DMS 273 (cell line): ENCODE data around the gene PPARA.
A peak's percentile ranks its signal among the peaks of the same experiment; 100 is the strongest.
"Not testable (repeated sequence)": the region's sequence is repeated elsewhere in the genome, so short reads cannot be mapped to it uniquely, and the experiment has no call there.

Source experiments
- DNase-seq: peaks from one replicate; lab custom pipeline; 2025; ENCODE audit not compliant: unreplicated experiment; lab: John Stamatoyannopoulos, UW

PPARA gene

DNA sequence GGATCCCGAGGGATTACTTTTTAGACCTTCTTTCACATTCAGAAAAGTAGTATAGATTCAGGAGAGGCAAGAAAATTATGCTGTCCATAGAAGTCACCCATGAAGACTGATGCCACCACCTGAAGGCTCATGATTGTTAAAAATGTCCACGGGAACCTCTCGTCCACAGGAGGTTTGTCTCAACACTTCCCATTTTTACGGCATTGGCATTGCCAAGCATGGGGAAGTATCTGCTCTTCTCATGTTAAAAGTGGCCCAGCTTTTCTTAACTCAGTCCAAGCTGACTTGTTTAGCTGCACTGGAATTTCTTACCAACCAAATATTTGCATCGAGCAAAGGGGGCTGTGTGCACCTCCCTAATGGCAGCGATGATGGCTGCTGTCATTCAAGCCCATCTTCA lies 90.2 kb downstream of the PPARA start:
- no peak for DNase-seq

DNA sequence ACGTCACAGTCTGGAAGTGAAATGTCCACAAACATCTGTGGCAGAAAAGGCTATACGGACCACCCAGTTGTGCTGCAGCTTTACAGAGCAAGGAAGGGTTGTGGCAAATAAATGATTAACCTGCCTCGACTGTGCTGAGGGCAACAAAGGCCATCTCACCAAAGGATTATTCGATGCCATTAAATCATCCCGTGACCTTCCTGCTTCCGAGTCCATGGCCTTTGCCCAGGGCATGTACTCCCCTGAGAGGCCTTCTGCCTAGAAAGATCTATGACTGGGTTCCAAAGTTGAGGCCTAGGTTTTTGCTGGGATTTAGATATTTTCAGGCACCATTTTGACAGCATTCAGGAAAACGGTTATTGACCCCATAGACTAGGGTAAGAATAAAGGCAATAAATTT lies 90.6 kb downstream of the PPARA start:
- no peak for DNase-seq

DNA sequence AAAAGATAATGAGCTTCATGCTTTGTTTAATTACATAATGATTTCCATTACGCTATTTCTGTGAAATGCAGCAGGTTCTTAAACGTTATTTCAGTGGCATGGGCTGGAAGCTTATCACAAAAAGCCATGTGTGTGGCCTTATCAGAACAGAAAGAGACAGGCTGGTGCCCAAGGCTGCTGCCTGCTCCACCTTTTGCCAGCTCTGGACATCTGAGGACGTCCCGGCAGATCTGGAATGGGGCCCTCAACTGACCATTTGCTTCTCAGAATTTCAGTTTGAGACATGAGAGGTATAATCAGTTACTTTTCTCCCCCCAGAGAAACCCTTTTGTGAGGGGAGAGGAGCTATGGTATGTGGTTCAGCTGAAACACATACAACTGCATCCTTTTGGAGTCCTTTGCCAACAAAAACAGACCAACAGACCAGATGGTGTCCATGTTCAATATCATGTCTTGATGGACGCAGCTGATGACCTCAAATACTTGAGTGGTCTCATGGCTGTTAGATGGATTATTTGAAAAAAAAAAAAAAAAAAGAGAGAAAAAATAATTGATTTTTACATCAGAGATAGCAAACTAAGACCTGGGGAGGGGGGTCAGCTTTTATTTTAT lies 91.2 kb downstream of the PPARA start:
- DNase-seq: no peak

DNA sequence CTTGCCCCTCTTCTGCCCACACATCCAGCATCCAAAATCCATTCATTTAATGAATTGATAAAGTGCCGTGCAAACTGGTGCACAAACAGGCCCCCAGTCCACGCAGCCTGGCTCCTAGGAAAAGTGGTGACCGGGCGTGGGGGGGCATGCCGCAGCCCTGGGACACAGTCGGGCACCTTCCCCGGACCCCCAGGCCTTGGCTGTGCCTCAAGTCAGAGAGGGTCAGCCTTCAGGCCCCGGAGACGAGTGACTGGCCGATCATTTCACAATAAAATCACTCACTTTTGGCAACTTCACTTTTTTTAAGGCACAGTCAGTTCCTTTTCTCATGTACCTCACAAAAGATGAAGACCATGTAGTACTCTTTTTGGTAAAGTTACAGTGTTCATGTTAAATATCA lies 91.8 kb downstream of the PPARA start:
- DNase-seq: no peak

DNA sequence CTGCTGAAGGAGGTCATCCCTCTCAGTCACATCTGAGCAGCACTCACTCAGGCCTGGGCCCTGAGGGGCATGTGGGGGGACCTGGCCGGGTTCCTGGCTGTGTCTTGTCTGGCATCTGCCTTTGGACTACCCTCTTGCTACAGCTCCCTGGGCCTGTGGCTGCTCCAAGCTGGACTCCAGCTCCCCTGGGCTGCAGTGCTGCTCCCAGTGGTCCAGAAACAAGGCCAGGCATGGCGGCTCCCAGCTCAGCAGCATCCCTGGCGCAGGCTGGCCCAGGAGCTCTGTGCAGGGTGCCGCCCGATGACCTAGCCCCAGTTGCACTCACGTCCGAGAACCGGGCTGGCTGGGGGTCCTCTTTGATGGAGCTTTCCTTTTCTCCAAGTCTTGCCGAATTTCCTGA lies 94.4 kb downstream of the PPARA start:
- DNase-seq: no peak

DNA sequence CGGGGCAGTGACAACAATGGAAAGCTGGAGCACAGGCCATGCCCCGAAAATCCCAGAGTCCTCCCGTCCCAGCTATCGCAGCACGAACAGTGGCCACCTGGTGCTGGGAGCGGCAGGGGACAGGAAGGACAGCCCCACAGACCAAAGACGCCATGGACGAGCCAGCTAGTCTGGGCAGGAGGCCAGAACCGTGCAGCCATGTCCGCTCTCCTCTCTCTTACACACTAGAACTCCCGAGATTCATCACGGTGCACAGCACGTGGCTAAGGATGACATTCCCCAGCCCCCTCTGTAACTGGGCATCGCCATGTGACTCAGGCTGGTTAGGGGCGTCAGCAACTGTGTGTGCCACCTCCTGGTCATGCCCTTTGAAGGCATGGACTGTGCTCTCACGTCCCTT lies 95.2 kb downstream of the PPARA start:
- no peak for DNase-seq

DNA sequence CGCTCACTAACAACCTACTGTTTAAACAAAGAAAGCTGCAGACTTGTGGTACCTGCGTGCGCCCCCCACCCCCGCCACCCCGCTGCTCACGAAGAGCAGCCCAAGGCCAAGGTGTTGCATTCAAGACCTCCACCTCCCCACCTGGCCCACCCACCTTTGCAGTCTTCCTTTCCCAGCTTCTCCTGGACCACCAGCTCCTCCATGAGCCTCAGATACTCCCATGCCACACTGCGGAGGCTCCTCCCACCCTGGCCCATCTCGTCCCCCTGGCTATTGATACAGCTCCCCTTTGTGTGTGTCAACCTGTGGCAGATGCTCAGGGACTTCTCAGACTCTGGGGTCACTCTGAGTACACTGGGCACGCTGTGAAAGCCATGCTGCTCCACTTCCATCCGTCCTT lies 95.9 kb downstream of the PPARA start:
- DNase-seq: no peak

DNA sequence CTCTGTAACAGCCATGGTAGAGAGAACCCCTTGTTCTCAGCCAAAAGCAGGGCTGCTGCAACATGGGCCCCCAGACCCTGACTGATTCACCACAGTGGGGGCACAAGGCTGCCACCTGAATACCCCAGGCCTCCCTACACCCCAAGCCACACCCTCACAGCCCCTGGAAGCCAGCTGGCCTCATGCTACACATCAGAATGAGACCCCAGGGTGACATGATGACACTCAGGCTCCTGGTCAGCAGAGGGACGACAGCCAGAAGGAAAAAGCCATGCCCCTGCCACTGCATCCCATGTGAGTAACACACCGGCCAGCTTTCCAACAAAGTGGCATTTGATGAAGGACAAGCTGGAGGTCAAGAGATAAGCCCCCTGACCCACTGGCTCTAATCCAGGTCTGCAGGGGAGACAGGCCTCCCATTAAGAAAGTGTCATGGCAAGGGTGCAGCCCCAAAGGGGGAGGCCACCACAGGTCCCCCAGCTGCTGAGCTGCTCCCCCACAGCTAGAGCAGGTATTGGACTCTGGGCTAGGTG lies 97.2 kb downstream of the PPARA start:
- no peak for DNase-seq

DNA sequence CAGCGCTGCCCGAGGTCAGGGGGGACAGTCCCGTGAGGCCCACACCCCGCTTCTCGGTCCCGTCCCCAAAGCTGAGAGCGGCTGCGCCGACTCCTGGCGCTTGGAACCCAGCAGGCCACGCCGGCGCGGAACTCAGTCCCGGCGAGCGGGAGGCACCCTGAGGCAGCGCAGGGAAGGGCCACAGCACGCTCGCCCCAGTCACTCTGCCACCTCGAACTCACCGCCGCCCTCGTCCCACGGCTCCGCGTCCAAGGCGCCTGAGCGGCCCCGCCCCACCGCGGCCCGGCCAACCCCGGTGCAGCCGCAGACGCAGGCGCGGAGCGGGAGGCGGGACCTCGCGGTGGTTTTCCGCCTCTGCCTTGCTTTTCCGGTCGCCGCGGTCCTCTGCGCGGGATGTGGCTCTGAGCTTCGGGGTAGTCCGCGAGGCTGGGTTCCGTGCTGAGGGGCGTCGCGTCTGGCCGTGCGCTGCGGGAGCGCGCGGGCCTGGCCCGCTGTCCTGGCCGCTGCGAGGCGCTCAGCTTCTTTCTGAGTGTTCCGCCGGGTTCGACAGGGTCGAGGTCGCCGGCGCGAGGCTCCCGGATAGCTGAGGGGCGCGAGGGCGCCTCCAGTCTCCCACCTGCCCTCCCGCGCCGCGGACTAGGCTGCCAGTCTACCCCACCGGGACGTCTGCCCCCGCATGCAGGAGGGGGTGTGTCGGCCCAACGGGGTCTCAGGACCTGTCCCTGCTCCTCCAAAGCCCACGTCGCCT lies 99.9 kb downstream of the PPARA start, which contains the start of gene CDPF1:
CDPF1 (minus strand) TSS at position 259 of the 748 bp plus-strand sequence. CDS start 2,009 bp downstream, outside the sequence.
- DNase-seq: peak; percentile 89

DNA sequence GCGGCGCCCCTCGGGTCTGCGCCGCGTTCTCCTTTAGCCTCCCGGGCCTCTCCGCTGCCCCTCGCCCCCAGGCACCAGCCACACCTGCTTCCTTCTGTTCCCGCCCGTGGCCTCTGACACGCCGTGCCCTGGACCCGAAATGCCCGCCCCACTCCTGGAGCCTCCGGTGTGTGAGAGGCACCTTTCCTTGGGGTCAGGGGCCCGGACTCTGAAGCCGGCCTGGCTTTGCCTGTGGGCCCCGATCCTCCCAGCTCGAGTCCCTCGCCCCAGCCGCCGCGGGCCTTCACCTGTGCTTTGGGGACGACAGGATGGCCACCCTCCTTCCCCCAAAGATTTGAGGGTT lies 100.4 kb downstream of the PPARA start:
- DNase-seq: no peak

DNA sequence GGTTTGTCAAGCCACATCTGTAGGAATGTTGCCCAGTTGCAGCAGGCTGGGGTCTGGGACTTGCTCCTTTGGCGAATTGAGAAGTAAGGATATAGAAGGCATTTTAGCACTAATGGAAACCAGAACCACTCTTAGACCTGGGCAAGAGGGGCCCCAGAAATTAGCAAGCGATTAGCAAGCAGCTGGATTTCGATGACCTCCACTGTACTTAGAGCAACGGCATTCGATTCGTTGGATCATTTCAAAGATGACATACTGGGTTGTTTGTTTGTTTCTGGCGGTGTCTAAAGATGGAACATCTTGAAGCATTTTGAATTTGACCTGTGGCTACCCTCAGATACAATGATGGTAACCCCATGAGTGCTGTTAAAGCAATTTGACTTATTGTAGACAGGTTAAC lies 100.9 kb downstream of the PPARA start:
- no peak for DNase-seq

DNA sequence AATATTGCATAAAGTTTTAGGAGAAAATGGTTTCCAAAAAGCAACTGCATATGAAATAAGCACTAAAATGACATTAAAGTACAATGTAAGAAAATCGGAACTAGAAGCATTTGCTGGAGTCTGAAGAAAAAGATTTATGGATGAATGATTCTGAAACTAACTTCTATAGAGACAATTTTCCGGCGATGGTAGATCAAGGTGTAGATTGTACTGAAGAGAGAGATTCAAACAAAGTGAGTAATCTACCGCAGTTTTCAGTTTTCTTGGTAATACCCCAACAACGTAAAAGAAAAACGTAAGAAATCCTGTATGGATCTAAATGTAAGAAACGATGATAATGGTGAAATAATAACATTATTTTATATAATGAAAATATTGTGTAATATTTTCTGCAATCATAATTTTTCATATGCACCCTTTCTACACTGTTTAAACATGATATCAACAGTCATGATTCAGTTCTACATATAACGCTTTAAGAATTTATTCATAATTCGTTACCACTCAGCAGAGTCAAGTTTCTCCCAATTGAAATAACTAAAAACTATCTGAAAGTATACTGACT lies 101.6 kb downstream of the PPARA start:
- DNase-seq: no peak

DNA sequence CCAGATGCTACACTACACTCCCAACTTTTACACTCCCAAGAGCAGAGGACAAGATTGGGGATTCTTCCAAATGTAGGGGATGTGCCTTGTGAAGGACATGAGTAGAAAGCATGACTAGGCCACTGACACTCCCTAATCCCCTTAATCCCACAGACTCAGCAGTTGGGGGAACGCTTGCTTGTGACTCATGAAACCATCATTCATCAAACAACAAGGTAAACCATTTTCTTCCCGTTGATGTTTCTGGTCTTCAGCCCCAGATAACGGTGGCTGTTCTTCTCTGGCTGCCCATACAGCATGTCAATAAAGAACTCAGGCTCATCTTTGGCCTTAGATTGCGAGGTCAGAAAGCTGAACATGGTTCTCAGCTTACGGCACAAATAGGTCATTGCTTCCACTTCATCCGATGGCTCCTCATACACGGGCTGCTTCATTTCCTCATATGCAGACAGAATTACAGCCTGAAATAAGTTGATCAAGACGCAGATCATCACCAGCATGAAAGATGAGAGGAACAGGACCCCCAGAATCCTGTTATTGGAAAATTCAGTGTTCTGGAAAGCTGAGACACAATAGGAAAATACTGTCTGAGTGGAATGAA lies 106.1 kb downstream of the PPARA start:
- no peak for DNase-seq

DNA sequence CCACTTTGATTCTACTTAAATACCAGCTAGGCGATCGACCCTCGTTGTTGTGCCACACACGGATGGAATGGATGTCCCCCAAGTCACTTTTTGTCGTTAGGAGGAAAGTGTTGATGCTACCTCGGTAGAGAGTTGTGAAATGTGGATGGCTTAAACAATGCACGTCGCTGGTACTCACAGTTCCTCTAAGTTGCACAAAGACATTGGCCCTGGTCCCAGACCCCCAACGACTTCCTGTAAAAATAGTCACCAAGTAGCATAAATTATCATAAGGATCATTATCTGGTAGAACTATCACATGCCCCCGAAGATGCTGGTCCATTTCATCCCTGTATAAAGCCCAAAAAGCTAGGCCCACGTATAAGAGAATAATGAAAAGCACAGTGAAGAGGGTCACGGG lies 109.0 kb downstream of the PPARA start:
- no peak for DNase-seq

DNA sequence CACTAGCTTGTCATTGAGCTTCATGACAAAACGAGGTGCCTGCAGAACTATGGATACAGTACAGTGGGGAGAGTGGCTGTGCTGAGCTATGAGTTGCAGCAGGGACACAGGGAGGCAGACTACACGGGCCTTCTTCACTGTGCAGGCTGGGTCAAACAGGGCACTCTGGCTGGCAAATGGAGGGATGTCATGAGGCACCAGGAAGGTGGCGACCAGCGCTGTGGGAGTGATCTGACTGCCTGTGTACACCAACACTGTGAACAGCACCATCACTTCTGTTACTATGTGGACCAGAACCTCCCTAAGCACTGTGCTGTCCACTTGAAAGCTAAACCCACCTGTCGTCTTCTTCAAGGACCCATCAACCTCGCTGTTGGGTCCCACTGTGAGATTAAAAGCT lies 109.7 kb downstream of the PPARA start:
- no peak for DNase-seq

DNA sequence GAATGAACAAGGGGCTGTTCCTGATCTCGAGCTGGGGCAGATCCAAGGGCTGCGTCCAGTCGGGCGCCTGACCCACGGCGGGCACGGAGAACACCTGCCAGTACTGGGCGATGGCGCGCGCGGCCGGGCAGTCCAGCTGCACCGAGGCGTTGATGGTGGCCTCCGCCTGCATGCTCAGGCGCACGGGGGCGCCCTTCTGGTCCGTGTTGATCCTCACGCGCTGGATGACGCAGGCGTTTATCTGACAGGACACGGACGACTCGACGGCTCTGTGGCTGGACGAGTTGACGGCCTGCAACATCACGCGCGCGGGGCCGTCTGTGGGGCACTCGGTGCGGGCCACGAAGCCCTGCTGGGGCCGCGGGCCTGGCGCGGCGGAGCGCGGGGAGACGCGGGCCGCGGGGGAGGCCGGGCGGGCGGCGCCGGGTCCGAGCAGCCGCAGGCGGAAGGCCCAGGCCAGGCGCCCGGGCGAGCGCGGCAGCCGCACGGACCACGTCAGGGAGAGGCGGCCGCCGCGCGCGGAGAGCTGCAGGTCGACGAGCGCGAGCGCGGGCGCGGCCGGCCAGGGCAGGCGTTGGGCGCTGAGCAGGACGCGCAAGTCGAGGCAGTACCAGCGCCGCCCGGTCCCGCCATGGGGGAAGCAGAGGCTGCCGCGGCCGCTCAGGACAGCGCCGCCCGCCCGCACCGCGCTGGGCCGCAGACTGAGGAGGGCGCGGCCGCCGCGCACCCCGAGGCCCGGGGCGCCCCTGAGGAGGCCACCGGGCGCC lies 112.3 kb downstream of the PPARA start:
- peak; percentile 56 for DNase-seq

DNA sequence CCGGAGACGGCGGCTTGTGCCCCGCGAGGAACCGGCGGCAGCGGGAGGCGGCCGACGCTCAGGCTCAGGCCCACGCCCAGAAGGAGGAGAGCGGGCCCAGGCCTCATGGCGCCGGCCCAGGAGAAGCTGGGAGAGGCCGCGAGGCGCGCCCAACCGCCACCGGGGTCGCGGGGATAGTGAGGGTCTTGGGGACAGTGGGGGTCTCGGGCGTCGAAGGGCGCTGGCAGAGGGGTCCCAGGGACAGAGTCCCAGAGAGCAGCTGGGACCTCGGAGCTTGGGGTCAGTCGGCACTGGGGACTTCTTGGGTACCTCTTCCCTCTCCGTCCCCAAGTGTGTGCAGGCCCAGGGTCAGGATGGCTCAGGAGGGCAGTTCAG lies 112.9 kb downstream of the PPARA start, which contains the start of gene PKDREJ:
PKDREJ (minus strand) TSS at position 128 of the 375 bp plus-strand sequence; CDS start at position 107, 21 bp downstream.
- no peak for DNase-seq

DNA sequence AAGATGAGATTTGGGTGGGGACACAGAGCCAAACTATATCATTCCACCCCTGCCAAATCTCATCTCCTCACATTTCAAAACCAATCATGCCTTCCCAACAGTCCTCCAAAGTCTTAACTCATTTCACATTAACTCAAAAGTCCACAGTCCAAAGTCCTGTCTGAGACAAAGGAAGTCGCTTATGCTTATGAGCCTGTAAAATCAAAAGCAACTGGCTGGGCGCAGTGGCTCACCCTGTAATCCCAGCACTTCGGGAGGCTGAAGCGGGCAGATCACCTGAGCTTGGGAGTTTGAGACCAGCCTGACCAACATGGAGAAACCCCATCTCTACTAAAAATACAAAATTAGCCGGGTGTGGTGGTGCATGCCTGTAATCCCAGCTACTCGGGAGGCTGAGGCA lies 114.2 kb downstream of the PPARA start:
- DNase-seq: not testable (repeated sequence)

DNA sequence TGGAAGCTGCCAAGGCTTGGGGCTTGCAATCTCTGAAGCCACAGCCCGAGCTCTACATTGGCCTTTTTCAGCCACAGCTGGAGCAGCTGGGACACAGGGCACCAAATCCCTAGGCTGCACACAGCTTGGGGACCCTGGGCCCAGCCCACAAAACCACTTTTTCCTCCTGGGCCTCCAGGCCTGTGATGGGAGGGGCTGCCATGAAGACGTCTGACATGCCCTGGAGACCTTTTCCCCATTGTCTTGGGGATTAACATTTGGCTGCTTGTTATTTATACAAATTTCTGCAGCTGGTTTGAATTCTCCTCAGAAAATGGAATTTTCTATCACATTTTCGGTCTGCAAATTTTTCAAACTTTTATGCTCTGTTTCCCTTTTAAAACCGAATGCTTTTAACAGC lies 115.3 kb downstream of the PPARA start:
- DNase-seq: not testable (repeated sequence)

DNA sequence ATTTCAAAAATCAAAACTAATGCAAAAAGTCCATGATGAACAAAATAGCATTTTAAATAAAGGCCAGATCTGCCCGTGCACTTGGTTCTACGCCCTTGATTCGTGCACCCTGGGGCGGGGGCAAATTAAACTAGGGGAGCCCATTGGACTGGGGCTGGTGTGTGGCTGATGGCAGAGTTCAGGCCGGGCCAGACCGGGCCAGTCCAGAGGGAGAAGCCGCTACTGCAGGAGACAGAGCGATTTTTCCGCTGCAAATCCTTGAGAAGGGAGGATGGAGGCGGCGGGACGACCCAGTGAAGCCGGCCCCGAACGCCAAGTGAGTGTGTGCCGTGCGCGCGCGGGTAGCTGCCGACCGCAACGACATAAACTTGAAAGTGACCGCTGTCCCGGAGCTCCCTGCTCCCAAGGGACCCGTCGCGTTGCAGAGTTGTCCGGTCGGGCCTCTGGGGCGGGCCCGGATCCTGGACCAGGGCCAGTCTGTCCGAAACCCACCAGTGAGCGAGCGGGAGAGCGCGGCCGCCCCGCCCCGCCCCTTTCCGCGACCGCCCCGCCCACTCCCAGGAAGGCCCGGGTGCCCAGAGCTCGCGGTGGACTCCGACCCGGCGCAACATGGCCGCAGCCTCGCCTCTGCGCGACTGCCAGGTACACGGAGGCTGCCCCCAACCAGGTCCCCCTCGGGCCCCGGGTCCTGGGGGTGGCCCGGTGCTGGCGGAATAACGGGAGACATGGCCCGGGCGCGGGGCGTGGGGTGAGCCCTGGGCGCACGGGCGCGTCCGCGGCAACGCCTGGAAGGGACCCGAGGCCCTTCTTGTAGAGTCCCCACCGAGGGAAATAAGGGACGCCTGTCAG lies 117.3 kb downstream of the PPARA start, which contains the start of gene TTC38:
TTC38 (plus strand) TSS at position 578 of the 849 bp plus-strand sequence; CDS start at position 610, 32 bp downstream.
- DNase-seq: peak; percentile 82
